IPS DF 6.9 (cell line): Measurements from ENCODE around the gene CLN3.
"Not testable (repeated sequence)": the region's sequence is repeated elsewhere in the genome, so short reads cannot be mapped to it uniquely, and the experiment has no call there.

Experiments used
- DNase-seq: peaks from one replicate; pipeline ENCODE4 v3.0.0-alpha.2; 2013; ENCODE audit warnings: low read depth, low spot score
- H3K27ac ChIP-seq: one replicate; pipeline ENCODE4 v1.5.1; 2013; ENCODE audit warnings: low read length, control low read depth
- H3K27me3 ChIP-seq: 2 replicates; pipeline ENCODE4 v1.6.1; 2013; ENCODE audit warnings: mild to moderate bottlenecking, low read length; ENCODE audit not compliant: control insufficient read depth, insufficient read depth
- H3K36me3 ChIP-seq: 2 replicates; pipeline ENCODE4 v1.6.1; 2013; ENCODE audit warnings: low read length; ENCODE audit not compliant: control insufficient read depth, insufficient read depth
- H3K4me1 ChIP-seq: 2 replicates; pipeline ENCODE4 v1.6.1; 2013; ENCODE audit warnings: low read length; ENCODE audit not compliant: control insufficient read depth, insufficient read depth
- H3K4me3 ChIP-seq: 2 replicates; pipeline ENCODE4 v1.5.1; 2013; ENCODE audit warnings: mild to moderate bottlenecking, low read length
- H3K9me3 ChIP-seq: 2 replicates; pipeline ENCODE4 v1.6.1; 2013; ENCODE audit warnings: low read length, inconsistent platforms; ENCODE audit not compliant: control insufficient read depth, insufficient read depth
- WGBS: extraction: QIAGEN DNeasy Blood & Tissue Kit; methylation state at CpG from one replicate; pipeline ENCODE4 v1.1.7; 2013; ENCODE audit warnings: mixed read lengths, missing lambda C conversion rate; ENCODE audit not compliant: insufficient read length, insufficient coverage; 5-methylcytosine and 5-hydroxymethylcytosine counted together

CLN3 gene

GRCh38 chr16:28435340-28435739, 56.5 kb downstream of the CLN3 start:
- H3K27me3 ChIP-seq, H3K4me3 ChIP-seq, H3K27ac ChIP-seq, H3K9me3 ChIP-seq, DNase-seq, H3K4me1 ChIP-seq, H3K36me3 ChIP-seq: not testable (repeated sequence)
- no CpG with 5 or more reads among the region's 29 CpGs for WGBS
